Activated CD4-positive, alpha-beta T cell treated with anti-CD3 and anti-CD28 coated beads, Interleukin-2, amount 50 U/mL, for 1 hour (primary cell): ENCODE measurements around the gene ZFAND6.
"Not testable (repeated sequence)": the region's sequence is repeated elsewhere in the genome, so short reads cannot be mapped to it uniquely, and the experiment has no call there.

ENCODE experiments used
- DNase-seq: peaks from one replicate; pipeline ENCODE4 v3.0.0-alpha.2; 2020

Gene ZFAND6

GRCh38 chr15:80058851-80059785 is at the start of gene ZFAND6:
Gene ZFAND6, plus strand, starts transcription at chr15:80059676. Its CDS starts 60,669 bp downstream, at chr15:80120345.
- DNase-seq: peak; percentile 95

- no peak for DNase-seq
These were observed 49.3 kb upstream of the ZFAND6 start for GRCh38 chr15:80010131-80010673.

GRCh38 chr15:80011041-80011523 is 48.4 kb upstream of the ZFAND6 start:
- DNase-seq: not testable (repeated sequence)

GRCh38 chr15:80011596-80011995 is 47.9 kb upstream of the ZFAND6 start:
- DNase-seq: no peak

GRCh38 chr15:80012060-80012726 is 47.3 kb upstream of the ZFAND6 start:
- DNase-seq: no peak

GRCh38 chr15:80014186-80014585 is 45.3 kb upstream of the ZFAND6 start:
- DNase-seq: not testable (repeated sequence)

- DNase-seq: no peak
These were observed 44.3 kb upstream of the ZFAND6 start for GRCh38 chr15:80015156-80015555.

- not testable (repeated sequence) for DNase-seq
These were observed 43.0 kb upstream of the ZFAND6 start for GRCh38 chr15:80016506-80016905.

- not testable (repeated sequence) for DNase-seq
These were observed 42.3 kb upstream of the ZFAND6 start for GRCh38 chr15:80017139-80017538.

- no peak for DNase-seq
These were observed 40.2 kb upstream of the ZFAND6 start for GRCh38 chr15:80019168-80019745.

- not testable (repeated sequence) for DNase-seq
These were observed 39.3 kb upstream of the ZFAND6 start for GRCh38 chr15:80020149-80020548.

- DNase-seq: no peak
These were observed 38.7 kb upstream of the ZFAND6 start for GRCh38 chr15:80020731-80021130.

GRCh38 chr15:80026310-80026709 is 33.2 kb upstream of the ZFAND6 start:
- no peak for DNase-seq

- no peak for DNase-seq
These were observed 32.7 kb upstream of the ZFAND6 start for GRCh38 chr15:80026754-80027153.

GRCh38 chr15:80028937-80029336 is 30.5 kb upstream of the ZFAND6 start:
- no peak for DNase-seq

GRCh38 chr15:80031841-80032240 is 27.6 kb upstream of the ZFAND6 start:
- DNase-seq: no peak

GRCh38 chr15:80034629-80035028 is 24.8 kb upstream of the ZFAND6 start:
- DNase-seq: no peak

- no peak for DNase-seq
These were observed 23.4 kb upstream of the ZFAND6 start for GRCh38 chr15:80036071-80036470.

- no peak for DNase-seq
These were observed 17.8 kb upstream of the ZFAND6 start for GRCh38 chr15:80041494-80042253.

GRCh38 chr15:80042568-80042967 is 16.9 kb upstream of the ZFAND6 start:
- DNase-seq: no peak

GRCh38 chr15:80045219-80045618 is 14.3 kb upstream of the ZFAND6 start:
- DNase-seq: not testable (repeated sequence)

GRCh38 chr15:80049046-80049445 is 10.4 kb upstream of the ZFAND6 start:
- DNase-seq: no peak
